Parathyroid adenoma (tissue), 2 donors: ENCODE data around the gene ANKRD27.

Experiments
- H2AFZ ChIP-seq: fragments of 300-600 bp; sonication (generic); one replicate; pipeline ENCODE4 v1.7.0; 2017; ENCODE audit warnings: antibody characterized with exemption, mild to moderate bottlenecking
- H3K27ac ChIP-seq: fragments of 300-600 bp; sonication (generic); one replicate; pipeline ENCODE4 v1.7.0; 2017
- H3K27me3 ChIP-seq: fragments of 300-600 bp; sonication (generic); one replicate; pipeline ENCODE4 v1.7.0; 2017; ENCODE audit warnings: low read length; ENCODE audit not compliant: control insufficient read depth, insufficient read depth
- H3K36me3 ChIP-seq: fragments of 300-600 bp; sonication (generic); one replicate; pipeline ENCODE4 v1.7.0; 2017; ENCODE audit warnings: low read length; ENCODE audit not compliant: control insufficient read depth, insufficient read depth
- H3K4me1 ChIP-seq: fragments of 300-600 bp; sonication (generic); one replicate; pipeline ENCODE4 v1.7.0; 2017; ENCODE audit warnings: control low read depth
- H3K4me2 ChIP-seq: fragments of 300-600 bp; sonication (generic); one replicate; pipeline ENCODE4 v1.7.0; 2017; ENCODE audit warnings: low read length
- H3K4me3 ChIP-seq: fragments of 300-600 bp; sonication (generic); one replicate; pipeline ENCODE4 v1.7.0; 2017; ENCODE audit warnings: low read depth, low read length
- H3K79me2 ChIP-seq: fragments of 300-600 bp; sonication (generic); one replicate; pipeline ENCODE4 v1.7.0; 2017; ENCODE audit warnings: control low read depth
- H3K9ac ChIP-seq: fragments of 300-600 bp; sonication (generic); one replicate; pipeline ENCODE4 v1.7.0; 2017; ENCODE audit warnings: mild to moderate bottlenecking
- H3K9me3 ChIP-seq: fragments of 300-600 bp; sonication (generic); one replicate; pipeline ENCODE4 v1.7.0; 2017; ENCODE audit warnings: low read length; ENCODE audit not compliant: control insufficient read depth
- TF ChIP-seq, protein P1 (sequence below): fragments of 300-600 bp; sonication (generic); IDR thresholded peaks from one replicate; pipeline ENCODE4 v1.7.0; 2017; ENCODE audit warnings: antibody characterized with exemption, mild to moderate bottlenecking
- donor health status: primary hyperparathyroidism.

ANKRD27 gene

DNA sequence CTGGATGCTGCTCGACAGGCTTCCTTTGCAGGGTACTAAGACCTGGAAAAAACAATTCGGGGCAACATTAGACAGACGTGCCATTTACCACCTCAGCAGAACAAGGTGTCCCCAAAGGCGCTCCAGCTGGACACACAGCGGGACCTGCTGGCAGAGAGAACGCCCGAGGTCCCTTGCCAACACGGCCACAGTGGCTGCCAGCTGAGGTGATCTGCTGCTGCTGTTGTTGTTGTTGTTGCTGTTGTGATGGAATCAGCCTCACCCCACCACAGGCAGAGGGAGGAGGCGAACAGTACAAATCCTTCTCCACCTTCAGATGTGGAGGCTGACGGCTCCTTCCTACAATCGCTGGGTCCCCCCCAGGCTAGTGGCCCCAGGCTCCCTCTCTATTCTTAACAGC lies 25.2 kb downstream of the ANKRD27 start:
- H3K4me2 ChIP-seq, result no peak overlapping the region
- TF ChIP-seq, protein P1, sequence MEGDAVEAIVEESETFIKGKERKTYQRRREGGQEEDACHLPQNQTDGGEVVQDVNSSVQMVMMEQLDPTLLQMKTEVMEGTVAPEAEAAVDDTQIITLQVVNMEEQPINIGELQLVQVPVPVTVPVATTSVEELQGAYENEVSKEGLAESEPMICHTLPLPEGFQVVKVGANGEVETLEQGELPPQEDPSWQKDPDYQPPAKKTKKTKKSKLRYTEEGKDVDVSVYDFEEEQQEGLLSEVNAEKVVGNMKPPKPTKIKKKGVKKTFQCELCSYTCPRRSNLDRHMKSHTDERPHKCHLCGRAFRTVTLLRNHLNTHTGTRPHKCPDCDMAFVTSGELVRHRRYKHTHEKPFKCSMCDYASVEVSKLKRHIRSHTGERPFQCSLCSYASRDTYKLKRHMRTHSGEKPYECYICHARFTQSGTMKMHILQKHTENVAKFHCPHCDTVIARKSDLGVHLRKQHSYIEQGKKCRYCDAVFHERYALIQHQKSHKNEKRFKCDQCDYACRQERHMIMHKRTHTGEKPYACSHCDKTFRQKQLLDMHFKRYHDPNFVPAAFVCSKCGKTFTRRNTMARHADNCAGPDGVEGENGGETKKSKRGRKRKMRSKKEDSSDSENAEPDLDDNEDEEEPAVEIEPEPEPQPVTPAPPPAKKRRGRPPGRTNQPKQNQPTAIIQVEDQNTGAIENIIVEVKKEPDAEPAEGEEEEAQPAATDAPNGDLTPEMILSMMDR, result no peak
- H3K27ac ChIP-seq, result no peak overlapping the region
- H3K4me1 ChIP-seq, result no peaks in the 10 kb centered on the region
- peaks cover 4% of the 10 kb centered on the region for H3K79me2 ChIP-seq
- no peaks in the 10 kb centered on the region for H3K27me3 ChIP-seq
- H3K4me3 ChIP-seq, result no peak overlapping the region
- no peaks in the 10 kb centered on the region for H3K9me3 ChIP-seq
- no peaks in the 10 kb centered on the region for H3K36me3 ChIP-seq
- H2AFZ ChIP-seq, result no peak overlapping the region
- no peak overlapping the region for H3K9ac ChIP-seq

DNA sequence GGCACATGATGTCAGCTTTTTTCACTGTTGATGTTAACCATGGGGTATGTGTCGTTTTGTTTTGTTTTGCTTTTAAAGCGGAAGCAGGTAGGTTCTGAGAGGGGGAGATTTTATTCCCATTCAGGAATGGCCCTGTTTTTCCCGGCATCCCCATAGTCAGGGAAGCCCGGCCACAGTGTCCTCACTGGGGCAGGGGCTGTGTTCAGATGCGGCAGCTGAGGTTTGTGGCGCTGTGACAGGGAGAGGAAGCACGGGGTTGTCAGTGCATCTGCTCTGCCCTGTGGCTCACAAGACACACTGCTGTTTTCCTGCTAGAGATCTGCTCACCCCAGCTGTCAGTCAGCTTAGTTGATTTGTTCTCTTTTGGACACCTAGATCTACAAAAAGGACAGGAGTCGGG lies 27.6 kb downstream of the ANKRD27 start:
- peaks cover 4% of the 10 kb centered on the region for H3K79me2 ChIP-seq
- no peaks in the 10 kb centered on the region for H3K4me1 ChIP-seq
- TF ChIP-seq, protein P1, result no peak
- H3K9me3 ChIP-seq, result no peaks in the 10 kb centered on the region
- no peaks in the 10 kb centered on the region for H3K36me3 ChIP-seq
- no peaks in the 10 kb centered on the region for H3K27me3 ChIP-seq
- H3K4me2 ChIP-seq, result no peak overlapping the region
- H3K4me3 ChIP-seq, result no peak overlapping the region
- H2AFZ ChIP-seq, result no peak overlapping the region
- H3K27ac ChIP-seq, result no peak overlapping the region
- H3K9ac ChIP-seq, result no peak overlapping the region

DNA sequence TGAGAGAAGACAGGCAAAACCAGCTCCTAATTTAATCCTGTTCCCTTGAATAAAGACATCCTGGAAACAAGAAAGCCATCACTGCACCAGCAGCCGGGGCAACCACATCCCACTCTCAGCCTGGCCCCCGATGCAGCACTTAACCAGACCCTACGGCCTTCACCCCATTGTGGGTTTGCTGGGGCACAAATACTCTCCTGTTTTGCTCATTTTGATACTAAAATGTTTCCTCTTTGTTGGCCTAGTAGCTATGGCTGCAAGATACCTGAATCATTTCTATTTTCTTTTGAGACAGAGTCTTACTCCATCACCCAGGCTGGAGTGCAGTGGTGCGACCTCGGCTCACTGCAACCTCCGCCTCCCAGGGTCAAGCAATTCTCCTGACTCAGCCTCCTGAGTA lies 28.4 kb downstream of the ANKRD27 start:
- no peaks in the 10 kb centered on the region for H3K27me3 ChIP-seq
- H3K4me3 ChIP-seq, result no peak overlapping the region
- H3K79me2 ChIP-seq, result no peaks in the 10 kb centered on the region
- no peaks in the 10 kb centered on the region for H3K4me1 ChIP-seq
- no peak overlapping the region for H3K9ac ChIP-seq
- no peaks in the 10 kb centered on the region for H3K36me3 ChIP-seq
- no peak overlapping the region for H2AFZ ChIP-seq
- TF ChIP-seq, protein P1, result no peak
- H3K4me2 ChIP-seq, result no peak overlapping the region
- no peaks in the 10 kb centered on the region for H3K9me3 ChIP-seq
- no peak overlapping the region for H3K27ac ChIP-seq

DNA sequence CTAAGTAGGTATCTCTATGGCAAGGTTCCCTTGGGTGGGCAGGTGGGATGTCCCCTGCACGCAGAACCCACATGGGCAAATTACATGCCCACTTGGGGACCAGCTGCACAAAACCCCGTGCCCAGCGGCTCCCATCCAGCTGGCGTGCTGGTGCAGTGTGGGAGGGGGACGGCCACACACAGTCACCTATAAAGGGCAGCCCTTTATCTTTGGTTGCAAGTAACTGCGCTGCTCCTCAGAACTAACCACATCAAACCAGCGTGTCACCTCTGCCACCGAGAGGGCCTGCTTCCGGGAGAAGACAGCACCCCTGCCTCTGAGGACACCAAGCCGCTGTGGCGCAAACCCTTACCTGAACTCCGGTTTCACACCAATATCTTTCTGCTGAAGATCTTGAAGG lies 32.2 kb downstream of the ANKRD27 start:
- no peaks in the 10 kb centered on the region for H3K79me2 ChIP-seq
- no peaks in the 10 kb centered on the region for H3K36me3 ChIP-seq
- no peaks in the 10 kb centered on the region for H3K9me3 ChIP-seq
- H3K4me1 ChIP-seq, result no peaks in the 10 kb centered on the region
- H3K27ac ChIP-seq, result no peak overlapping the region
- no peaks in the 10 kb centered on the region for H3K27me3 ChIP-seq
- H3K9ac ChIP-seq, result no peak overlapping the region
- H3K4me2 ChIP-seq, result no peak overlapping the region
- H2AFZ ChIP-seq, result no peak overlapping the region
- TF ChIP-seq, protein P1, result no peak
- no peak overlapping the region for H3K4me3 ChIP-seq

DNA sequence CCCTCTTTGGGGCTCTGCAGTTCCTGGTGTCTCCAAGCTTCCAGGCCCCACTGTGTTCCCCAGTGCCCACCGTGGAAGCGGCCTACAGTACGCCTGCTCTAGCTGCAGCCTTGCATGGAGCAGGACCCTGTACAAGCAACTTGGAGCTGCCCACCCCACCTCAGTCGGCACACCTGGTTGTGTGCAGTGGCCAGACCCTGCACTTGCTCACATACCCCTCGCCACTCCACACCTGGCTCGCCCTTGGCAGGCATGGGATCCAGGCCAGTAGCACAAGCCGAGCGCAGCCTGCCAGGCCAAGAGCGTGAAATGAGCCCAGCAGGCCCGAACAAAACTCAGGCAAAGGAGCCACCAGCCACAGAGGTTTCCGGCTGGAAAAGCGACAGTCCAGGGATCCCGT lies 36.4 kb downstream of the ANKRD27 start:
- Histone ChIP-seq H3K27me3 (no peaks in the 10 kb centered on the region), H3K36me3 (no peaks in the 10 kb centered on the region), H3K9me3 (no peaks in the 10 kb centered on the region), H3K4me3 (no peak overlapping the region), H3K9ac (no peak overlapping the region), H3K27ac (no peak overlapping the region), H3K4me2 (no peak overlapping the region), H3K4me1 (no peaks in the 10 kb centered on the region), H3K79me2 (no peaks in the 10 kb centered on the region), H2AFZ (no peak overlapping the region)
- TF ChIP-seq, protein P1, result no peak
